HepG2 (cell line): ENCODE data around the gene AGRP. TPM values are rescaled to one million over a fixed set of nuclear protein-coding genes. Genes with fewer than 3 reads are reported as not detected.

ENCODE experiments used
- ATAC-seq: fragments of 200-7000 bp; cut with Tn5 transposase; 3 replicates; pipeline ENCODE4 v1.9.1; 2020; ENCODE audit warnings: mild to moderate bottlenecking, moderate library complexity
- BruUV-seq: library from RNA; stranded (reverse); fragments of 400-500 nt; replicated peaks from 2 replicates; lab custom pipeline; 2021; lab: Mats Ljungman, UMichigan
- CTCF ChIA-PET: fragments of 300-600 bp; formaldehyde crosslinking; extraction: SDS; loops from one replicate; lab custom pipeline; 2021; ENCODE audit warnings: low total read pairs, inconsistent platforms, low intra/inter-chr PET ratio; lab: Yijun Ruan, JAX
- POLR2A ChIA-PET: fragments of 350-600 bp; sonication (Branson Sonifier 250); formaldehyde crosslinking; loops from one replicate; lab custom pipeline; 2020; ENCODE audit warnings: antibody characterized with exemption, inconsistent platforms; lab: Yijun Ruan, JAX
- DNase-seq: peaks from one replicate; pipeline ENCODE4 v3.0.0-alpha.2; 2015; ENCODE audit warnings: low spot score
- FAIRE-seq: peaks from 3 replicates; lab custom pipeline; 2011; peaks lifted over from hg19 to GRCh38; lab: Jason Lieb, UNC
- H2AFZ ChIP-seq: one replicate; pipeline ENCODE4 v1.6.1; 2011; ENCODE audit warnings: low read length, inconsistent platforms
- H3K27ac ChIP-seq: fragments of 300-600 bp; 3 replicates; pipeline ENCODE4 v1.8.0; 2011; ENCODE audit warnings: mixed run types, mild to moderate bottlenecking, mixed read lengths, low read length, inconsistent platforms; ENCODE audit not compliant: insufficient read depth; ENCODE audit errors: extremely low read length
- H3K27me3 ChIP-seq, 2 experiments: fragments of 200-600 bp in 1 of 2; 2 replicates in 1 of 2; 3 replicates in 1 of 2; pipeline versions ENCODE4 v1.6.0 to v1.8.0; 2011; ENCODE audit warnings: low read length in 2 of 2, mild to moderate bottlenecking in 2 of 2, moderate library complexity in 2 of 2, inconsistent platforms in 1 of 2; ENCODE audit not compliant: insufficient read depth in 2 of 2, control insufficient read depth in 1 of 2
- H3K36me3 ChIP-seq, 2 experiments: fragments of 200-600 bp in 1 of 2; replicated peaks in 1 of 2; 2 replicates in 1 of 2; 3 replicates in 1 of 2; pipeline versions ENCODE4 v1.5.1 to v1.8.0; 2011; ENCODE audit warnings: low read length in 2 of 2, inconsistent platforms in 1 of 2; ENCODE audit not compliant: insufficient read depth in 2 of 2, control insufficient read depth in 1 of 2
- H3K4me1 ChIP-seq: 2 replicates; pipeline ENCODE4 v1.5.1; 2012; ENCODE audit warnings: low read length, inconsistent platforms; ENCODE audit not compliant: insufficient read depth
- H3K4me2 ChIP-seq: 2 replicates; pipeline ENCODE4 v1.6.0; 2011; ENCODE audit warnings: low read depth, low read length, inconsistent platforms
- H3K4me3 ChIP-seq, 3 experiments: fragments of 200-600 bp in 1 of 3; sonication (generic), shearing (Covaris generic) in 1 of 3; replicated peaks in 1 of 3; 2 replicates each; pipeline ENCODE4 v1.5.1; 2011 to 2016; ENCODE audit warnings: low read length in 3 of 3, inconsistent platforms in 2 of 3, low read depth in 2 of 3, mild to moderate bottlenecking in 2 of 3, control low read depth in 1 of 3, mixed read lengths in 1 of 3; ENCODE audit not compliant: insufficient read depth in 1 of 3
- H3K79me2 ChIP-seq: one replicate; pipeline ENCODE4 v1.6.1; 2011; ENCODE audit warnings: low read length, inconsistent platforms; ENCODE audit not compliant: insufficient read depth
- H3K9ac ChIP-seq: 2 replicates; pipeline ENCODE4 v1.6.0; 2011; ENCODE audit warnings: mild to moderate bottlenecking, low read depth, low read length, inconsistent platforms; ENCODE audit not compliant: insufficient read depth
- H3K9me3 ChIP-seq: 2 replicates; pipeline ENCODE4 v1.5.1; 2012; ENCODE audit warnings: mild to moderate bottlenecking, low read length
- H4K20me1 ChIP-seq: 2 replicates; pipeline ENCODE4 v1.6.0; 2011; ENCODE audit warnings: inconsistent platforms, mild to moderate bottlenecking, low read length, moderate library complexity; ENCODE audit not compliant: insufficient read depth
- ESRRA ChIP-seq: sonication (generic); formaldehyde crosslinking; IDR thresholded peaks from 2 replicates; pipeline ENCODE4 v1.5.1; 2020; ENCODE audit warnings: mild to moderate bottlenecking, low read depth, missing genetic modification reagents
- GLI4 ChIP-seq: sonication (generic); formaldehyde crosslinking; IDR thresholded peaks from 2 replicates; pipeline ENCODE4 v1.5.1; 2020; ENCODE audit warnings: missing genetic modification reagents, mild to moderate bottlenecking, moderate library complexity, borderline replicate concordance
- HNRNPL ChIP-seq: fragments of 200-400 bp; formaldehyde crosslinking; IDR thresholded peaks from 2 replicates; pipeline ENCODE4 v1.6.1; 2017; ENCODE audit warnings: mild to moderate bottlenecking, low read depth, low read length
- IRF2 ChIP-seq: IDR thresholded peaks from 2 replicates; pipeline ENCODE4 v1.6.1; 2018; ENCODE audit warnings: missing genetic modification reagents, missing compliant biosample characterization
- NBN ChIP-seq: fragments of 450-650 bp; conservative IDR thresholded peaks from 2 replicates; pipeline ENCODE4 v1.6.1; 2017
- NR3C1 ChIP-seq: sonication (generic); formaldehyde crosslinking; IDR thresholded peaks from 2 replicates; pipeline ENCODE4 v1.4.0; 2020; ENCODE audit warnings: missing genetic modification reagents
- ONECUT2 ChIP-seq: sonication (generic); formaldehyde crosslinking; IDR thresholded peaks from 2 replicates; pipeline ENCODE4 v1.4.0; 2020; ENCODE audit warnings: missing genetic modification reagents
- PCBP1 ChIP-seq: fragments of 200-400 bp; formaldehyde crosslinking; IDR thresholded peaks from 2 replicates; pipeline ENCODE4 v1.6.1; 2017; ENCODE audit warnings: mild to moderate bottlenecking, low read depth, low read length, borderline replicate concordance
- THAP9 ChIP-seq: sonication (generic); formaldehyde crosslinking; IDR thresholded peaks from 2 replicates; pipeline ENCODE4; 2020; ENCODE audit warnings: missing genetic modification reagents, mild to moderate bottlenecking, borderline replicate concordance
- ZFYVE20 ChIP-seq: sonication (generic); formaldehyde crosslinking; IDR thresholded peaks from 2 replicates; pipeline ENCODE4 v1.8.0; 2023; ENCODE audit warnings: low read depth, mild to moderate bottlenecking, moderate library complexity, missing genetic modification reagents, borderline replicate concordance
- ZKSCAN1 ChIP-seq: fragments of 150-350 bp; IDR thresholded peaks from 2 replicates; pipeline ENCODE4 v1.6.1; 2014; ENCODE audit warnings: low read length
- ZNF557 ChIP-seq: sonication (generic); formaldehyde crosslinking; IDR thresholded peaks from 2 replicates; pipeline ENCODE4 v1.4.0; 2020; ENCODE audit warnings: missing genetic modification reagents
- ZNF558 ChIP-seq: sonication (generic); formaldehyde crosslinking; IDR thresholded peaks from 2 replicates; pipeline ENCODE4 v1.9.0; 2022; ENCODE audit warnings: mild to moderate bottlenecking, missing genetic modification reagents, borderline replicate concordance
- ZNF580 ChIP-seq: IDR thresholded peaks from 2 replicates; pipeline ENCODE4 v1.6.1; 2016; ENCODE audit warnings: low read depth, borderline replicate concordance
- ZNF589 ChIP-seq: sonication (generic); formaldehyde crosslinking; conservative IDR thresholded peaks from 2 replicates; pipeline ENCODE4 v1.8.0; 2022; ENCODE audit warnings: mild to moderate bottlenecking, moderate library complexity, missing genetic modification reagents
- WGBS: methylation state at CpG from one replicate; pipeline ENCODE4 v1.1.6; 2017; ENCODE audit warnings: low lambda C conversion rate; 5-methylcytosine and 5-hydroxymethylcytosine counted together
- in situ Hi-C: cut with HindIII; loops from 2 replicates; pipeline ENCODE4 v1.10.0; 2017; ENCODE audit warnings: low pct_unique_long_range_greater_than_20kb; ENCODE audit not compliant: extremely low pct_ligation_motif_present
- intact Hi-C: fragments of 100-400 bp; cut with micrococcal nuclease; formaldehyde crosslinking; loops from one replicate; pipeline ENCODE4 v1.10.0; 2022; ENCODE audit not compliant: unreplicated experiment
- polyA plus RNA-seq, 8 experiments: library from polyadenylated mRNA; depleted of rRNA in 3 of 8; stranded (reverse) in 7 of 8; unstranded in 1 of 8; fragments of >200 nt; fragmentation: Illumina TruSeq in 4 of 8; extraction: Trizol in 4 of 8; gene quantifications; 2 replicates each; pipeline versions ENCODE4 v1.2.1 to v1.2.3, GENCODE V29; 2011 to 2016; ENCODE audit warnings: low read depth in 4 of 8, missing spikeins in 1 of 8, mixed read lengths in 1 of 8; ENCODE audit not compliant: insufficient read depth in 1 of 8
- total RNA-seq, 5 experiments: library from RNA; depleted of rRNA; stranded (reverse); fragments of >200 nt; fragmentation: Illumina TruSeq; extraction: Trizol; gene quantifications; 2 replicates each; pipeline ENCODE4 v1.2.3, GENCODE V29; 2016; ENCODE audit warnings: low read depth in 1 of 5
- TF ChIP-seq, protein P1 (sequence below): IDR thresholded peaks from 2 replicates; pipeline ENCODE4 v1.6.1; 2016; ENCODE audit warnings: low read depth, control low read depth
- TF ChIP-seq, protein P2 (sequence below): sonication (generic); formaldehyde crosslinking; IDR thresholded peaks from 2 replicates; pipeline ENCODE4 v1.4.0; 2020; ENCODE audit warnings: mild to moderate bottlenecking, missing genetic modification reagents, borderline replicate concordance
- TF ChIP-seq, protein P3 (sequence below): sonication (generic); formaldehyde crosslinking; IDR thresholded peaks from 2 replicates; pipeline ENCODE4 v1.4.0; 2020; ENCODE audit warnings: missing genetic modification reagents

AGRP gene
- total and polyA plus RNA-seq, 2 of the 13 experiments (the other 11 are each of a cell fraction or from before 2014, with no cell fraction given) = not detected

DNA sequence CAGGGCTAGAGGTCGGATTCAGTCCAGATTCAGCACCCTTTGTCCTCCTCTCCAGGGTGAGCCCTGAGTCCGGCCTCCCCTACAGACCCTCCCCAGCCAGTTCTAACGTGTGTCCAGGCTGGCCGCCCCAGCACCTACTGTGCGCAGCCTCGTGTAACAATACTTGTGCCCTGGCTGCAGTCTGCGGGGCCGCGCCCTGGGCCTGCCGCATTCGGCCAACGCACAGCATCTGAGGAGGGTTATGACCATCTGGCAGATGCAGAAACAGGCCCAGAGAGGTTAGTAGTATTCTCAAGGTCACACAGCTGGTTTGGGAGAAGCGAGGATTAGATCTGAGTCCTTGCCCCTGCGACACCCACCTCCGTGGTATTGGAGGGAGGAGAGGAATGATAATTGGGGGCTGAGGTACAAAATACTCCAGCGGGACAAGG, 46.2 kb upstream of the AGRP start:
- no peak; the same call in 2 of the 3 replicates for ATAC-seq
- no peak for TF ChIP-seq ZNF557 (CRISPR knock-in tag)
- TF ChIP-seq ZNF558 = 0 out of 2 replicates have a peak, but pooled peaks have one; percentile 10
- TF ChIP-seq HNRNPL = 0 out of 2 replicates have a peak, but pooled peaks have one; percentile 28
- TF ChIP-seq THAP9 (CRISPR knock-in tag) = peak; percentile 48; the same call in 1 of the 2 replicates
- TF ChIP-seq ZNF589 = no peak
- TF ChIP-seq, protein P1, sequence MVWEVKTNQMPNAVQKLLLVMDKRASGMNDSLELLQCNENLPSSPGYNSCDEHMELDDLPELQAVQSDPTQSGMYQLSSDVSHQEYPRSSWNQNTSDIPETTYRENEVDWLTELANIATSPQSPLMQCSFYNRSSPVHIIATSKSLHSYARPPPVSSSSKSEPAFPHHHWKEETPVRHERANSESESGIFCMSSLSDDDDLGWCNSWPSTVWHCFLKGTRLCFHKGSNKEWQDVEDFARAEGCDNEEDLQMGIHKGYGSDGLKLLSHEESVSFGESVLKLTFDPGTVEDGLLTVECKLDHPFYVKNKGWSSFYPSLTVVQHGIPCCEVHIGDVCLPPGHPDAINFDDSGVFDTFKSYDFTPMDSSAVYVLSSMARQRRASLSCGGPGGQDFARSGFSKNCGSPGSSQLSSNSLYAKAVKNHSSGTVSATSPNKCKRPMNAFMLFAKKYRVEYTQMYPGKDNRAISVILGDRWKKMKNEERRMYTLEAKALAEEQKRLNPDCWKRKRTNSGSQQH (CRISPR knock-in tag) = no peak
- TF ChIP-seq NR3C1 (CRISPR knock-in tag) = no peak
- TF ChIP-seq, protein P2, sequence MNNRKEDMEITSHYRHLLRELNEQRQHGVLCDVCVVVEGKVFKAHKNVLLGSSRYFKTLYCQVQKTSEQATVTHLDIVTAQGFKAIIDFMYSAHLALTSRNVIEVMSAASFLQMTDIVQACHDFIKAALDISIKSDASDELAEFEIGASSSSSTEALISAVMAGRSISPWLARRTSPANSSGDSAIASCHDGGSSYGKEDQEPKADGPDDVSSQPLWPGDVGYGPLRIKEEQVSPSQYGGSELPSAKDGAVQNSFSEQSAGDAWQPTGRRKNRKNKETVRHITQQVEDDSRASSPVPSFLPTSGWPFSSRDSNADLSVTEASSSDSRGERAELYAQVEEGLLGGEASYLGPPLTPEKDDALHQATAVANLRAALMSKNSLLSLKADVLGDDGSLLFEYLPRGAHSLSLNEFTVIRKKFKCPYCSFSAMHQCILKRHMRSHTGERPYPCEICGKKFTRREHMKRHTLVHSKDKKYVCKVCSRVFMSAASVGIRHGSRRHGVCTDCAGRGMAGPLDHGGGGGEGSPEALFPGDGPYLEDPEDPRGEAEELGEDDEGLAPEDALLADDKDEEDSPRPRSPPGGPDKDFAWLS (CRISPR knock-in tag) = no peak
- no peak for TF ChIP-seq ZNF580 (CRISPR knock-in tag)
- TF ChIP-seq GLI4 (CRISPR knock-in tag) = no peak
- no peak for TF ChIP-seq NBN
- 0 out of 2 replicates have a peak, but pooled peaks have one; percentile 45 for TF ChIP-seq PCBP1
- TF ChIP-seq ESRRA (CRISPR knock-in tag) = no peak
- TF ChIP-seq, protein P3, sequence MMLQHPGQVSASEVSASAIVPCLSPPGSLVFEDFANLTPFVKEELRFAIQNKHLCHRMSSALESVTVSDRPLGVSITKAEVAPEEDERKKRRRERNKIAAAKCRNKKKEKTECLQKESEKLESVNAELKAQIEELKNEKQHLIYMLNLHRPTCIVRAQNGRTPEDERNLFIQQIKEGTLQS (CRISPR knock-in tag) = no peak; the same call in 1 of the 2 replicates
- peak; percentile 95 for TF ChIP-seq ZKSCAN1
- 0 out of 2 replicates have a peak, but pooled peaks have one; percentile 39 for TF ChIP-seq IRF2 (CRISPR knock-in tag)
- TF ChIP-seq ZFYVE20 (CRISPR knock-in tag) = 0 out of 2 replicates have a peak, but pooled peaks have one; percentile 58
- TF ChIP-seq ONECUT2 (CRISPR knock-in tag) = no peak

More for the DNA sequence above, 46.2 kb upstream of the AGRP start:
- peaks cover 4% of the 10 kb centered on the region for H3K79me2 ChIP-seq
- peak overlapping the region; percentile 99 for H3K4me2 ChIP-seq
- H3K36me3 ChIP-seq = no peaks in the 10 kb centered on the region
- BruUV-seq = TSS peak; percentile 62
- H3K9ac ChIP-seq = peak overlapping the region; percentile 74
- peak overlapping the region; percentile 19 for H3K27ac ChIP-seq
- POLR2A ChIA-PET = interaction anchor here (1.3 to 2.8 kb wide), 5 partner anchors 8 to 137 kb away, joined by 3 to 19 read pairs (median 7); partner anchors contain the start of genes C16orf86, CTCF and ENKD1
- no peak overlapping the region for H2AFZ ChIP-seq
- CTCF ChIA-PET = interaction anchor here (1.6 kb wide), 1 partner anchor 9 kb away, joined by 5 read pairs; no protein-coding TSS in a partner anchor
- WGBS = 21% methylated on average over 16 of the region's 16 CpGs
- in situ Hi-C loops = no loop called here
- H4K20me1 ChIP-seq = peaks cover 20% of the 10 kb centered on the region; the same call in 1 of the 2 replicates
- peaks cover 6 to 23% of the 10 kb centered on the region in 2 experiments; a peak in 3 of 5 replicates for H3K27me3 ChIP-seq
- peaks cover 70% of the 10 kb centered on the region for H3K4me1 ChIP-seq
- peak overlapping the region; percentile 69 to 82 (median 74) for H3K4me3 ChIP-seq
- intact Hi-C loops = no loop called here
- FAIRE-seq (no peak), DNase-seq (no peak)
- H3K9me3 ChIP-seq = no peaks in the 10 kb centered on the region
